Measurements from ENCODE around the gene SEM1.
"Not testable (repeated sequence)": the region's sequence is repeated elsewhere in the genome, so short reads cannot be mapped to it uniquely, and the experiment has no call there.

DNA sequence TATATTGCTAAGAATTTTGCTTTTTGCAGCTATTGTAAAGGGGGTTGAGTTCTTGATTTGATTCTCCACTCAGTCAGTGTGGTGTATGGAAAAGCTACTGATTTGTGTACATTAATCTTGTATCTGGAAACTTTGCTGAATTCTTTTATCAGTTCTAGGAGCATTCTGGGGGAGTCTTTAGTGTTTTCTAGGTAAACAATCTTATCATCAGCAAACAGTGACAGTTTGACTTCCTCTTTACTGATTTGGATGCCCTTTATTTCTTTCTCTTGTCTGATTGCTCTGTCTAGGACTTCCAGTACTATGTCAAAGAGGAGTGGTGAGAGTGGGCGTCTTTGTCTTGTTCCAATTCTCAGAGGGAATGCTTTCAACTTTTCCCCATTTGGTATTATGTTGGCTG, 48.2 kb upstream of the SEM1 start:
- TF ChIP-seq, protein P1, sequence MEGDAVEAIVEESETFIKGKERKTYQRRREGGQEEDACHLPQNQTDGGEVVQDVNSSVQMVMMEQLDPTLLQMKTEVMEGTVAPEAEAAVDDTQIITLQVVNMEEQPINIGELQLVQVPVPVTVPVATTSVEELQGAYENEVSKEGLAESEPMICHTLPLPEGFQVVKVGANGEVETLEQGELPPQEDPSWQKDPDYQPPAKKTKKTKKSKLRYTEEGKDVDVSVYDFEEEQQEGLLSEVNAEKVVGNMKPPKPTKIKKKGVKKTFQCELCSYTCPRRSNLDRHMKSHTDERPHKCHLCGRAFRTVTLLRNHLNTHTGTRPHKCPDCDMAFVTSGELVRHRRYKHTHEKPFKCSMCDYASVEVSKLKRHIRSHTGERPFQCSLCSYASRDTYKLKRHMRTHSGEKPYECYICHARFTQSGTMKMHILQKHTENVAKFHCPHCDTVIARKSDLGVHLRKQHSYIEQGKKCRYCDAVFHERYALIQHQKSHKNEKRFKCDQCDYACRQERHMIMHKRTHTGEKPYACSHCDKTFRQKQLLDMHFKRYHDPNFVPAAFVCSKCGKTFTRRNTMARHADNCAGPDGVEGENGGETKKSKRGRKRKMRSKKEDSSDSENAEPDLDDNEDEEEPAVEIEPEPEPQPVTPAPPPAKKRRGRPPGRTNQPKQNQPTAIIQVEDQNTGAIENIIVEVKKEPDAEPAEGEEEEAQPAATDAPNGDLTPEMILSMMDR (IDR thresholded peaks at IDR 0.05 in 4 of 5, conservative IDR thresholded peaks at IDR 0.05 in 1 of 5) = not testable (repeated sequence)
- TF ChIP-seq POLR2A (IDR thresholded peaks at IDR 0.05) = not testable (repeated sequence)
